ENCODE results near the gene EDEM3.

The EDEM3 gene

DNA sequence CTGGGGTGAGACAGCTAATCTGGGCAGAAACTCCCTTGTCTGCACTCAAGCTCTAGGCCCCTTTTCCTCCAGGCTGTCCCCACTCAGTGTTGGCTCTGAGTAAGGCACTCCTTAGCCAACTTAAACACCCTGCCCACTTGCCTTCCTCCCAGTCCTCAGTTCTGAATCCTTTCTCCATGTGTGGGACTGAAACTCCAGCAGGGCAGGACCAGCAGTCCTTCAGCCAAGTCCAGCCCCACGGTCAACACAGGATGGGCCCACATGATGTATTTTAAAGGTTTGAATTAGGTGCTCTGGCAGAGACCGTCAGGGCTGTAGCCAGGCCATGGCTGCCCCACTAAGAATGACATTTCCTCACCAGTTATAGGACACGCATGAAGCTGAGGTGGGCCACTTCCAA, 107.8 kb downstream of the EDEM3 start:
- no peaks in the 10 kb centered on the region for H3K9me3 ChIP-seq (ENCODE audit: control insufficient read depth, low read length)
- no peaks in the 10 kb centered on the region for H3K36me3 ChIP-seq (ENCODE audit: control insufficient read depth, insufficient read depth, low read length)
- H3K27ac ChIP-seq (ENCODE audit: insufficient read depth, low read length, poor library complexity, severe bottlenecking), result no peak overlapping the region
- DNase-seq, result no peak
- H3K27me3 ChIP-seq (replicated peaks; ENCODE audit: control insufficient read depth, insufficient read depth, low read length, poor library complexity, severe bottlenecking), result no peaks in the 10 kb centered on the region
- no peaks in the 10 kb centered on the region for H3K4me1 ChIP-seq (ENCODE audit: control insufficient read depth, insufficient read depth, low read length, poor library complexity, severe bottlenecking)
- H3K4me3 ChIP-seq (ENCODE audit: insufficient read depth, low read depth, low read length, poor library complexity, severe bottlenecking), result no peak overlapping the region

- no peaks in the 10 kb centered on the region for H3K36me3 ChIP-seq (ENCODE audit: control insufficient read depth, insufficient read depth, low read length)
- no peaks in the 10 kb centered on the region for H3K4me1 ChIP-seq (ENCODE audit: control insufficient read depth, insufficient read depth, low read length, poor library complexity, severe bottlenecking)
- H3K27ac ChIP-seq (ENCODE audit: insufficient read depth, low read length, poor library complexity, severe bottlenecking), result no peak overlapping the region
- no peaks in the 10 kb centered on the region for H3K9me3 ChIP-seq (ENCODE audit: control insufficient read depth, low read length)
- H3K4me3 ChIP-seq (ENCODE audit: insufficient read depth, low read depth, low read length, poor library complexity, severe bottlenecking), result no peak overlapping the region
- DNase-seq, result no peak
- H3K27me3 ChIP-seq (replicated peaks; ENCODE audit: control insufficient read depth, insufficient read depth, low read length, poor library complexity, severe bottlenecking), result no peaks in the 10 kb centered on the region
Measured at GRCh38 chr1:184646178-184646701, 108.4 kb downstream of the EDEM3 start.

DNA sequence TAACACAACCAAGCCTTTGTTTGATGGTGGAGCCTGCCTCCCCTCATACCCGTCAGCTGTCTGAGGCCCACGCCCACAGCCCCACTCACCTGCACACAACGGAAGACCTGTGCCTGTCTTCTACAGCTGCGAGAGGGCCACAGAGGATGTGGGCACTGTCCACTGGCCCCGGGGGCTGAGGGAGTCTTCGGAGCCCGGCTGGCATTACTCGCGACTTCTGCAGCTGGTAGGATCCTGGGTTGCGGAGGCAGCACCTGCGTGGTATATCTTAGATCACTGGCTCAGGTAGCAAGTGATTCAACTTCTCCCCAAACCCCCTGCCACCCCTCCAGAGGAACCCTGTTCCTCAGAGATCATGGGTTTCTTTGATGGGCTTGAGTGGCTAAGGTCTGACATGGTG, 109.9 kb downstream of the EDEM3 start:
- H3K4me3 ChIP-seq (ENCODE audit: insufficient read depth, low read depth, low read length, poor library complexity, severe bottlenecking), result no peak overlapping the region

GRCh38 chr1:184643661-184644060, 111.0 kb downstream of the EDEM3 start:
- H3K4me3 ChIP-seq (ENCODE audit: insufficient read depth, low read depth, low read length, poor library complexity, severe bottlenecking), result no peak overlapping the region
- H3K4me1 ChIP-seq (ENCODE audit: control insufficient read depth, insufficient read depth, low read length, poor library complexity, severe bottlenecking), result no peaks in the 10 kb centered on the region
- no peaks in the 10 kb centered on the region for H3K27me3 ChIP-seq (replicated peaks; ENCODE audit: control insufficient read depth, insufficient read depth, low read length, poor library complexity, severe bottlenecking)
- H3K36me3 ChIP-seq (ENCODE audit: control insufficient read depth, insufficient read depth, low read length), result no peaks in the 10 kb centered on the region
- H3K9me3 ChIP-seq (ENCODE audit: control insufficient read depth, low read length), result no peaks in the 10 kb centered on the region
- no peak for DNase-seq
- H3K27ac ChIP-seq (ENCODE audit: insufficient read depth, low read length, poor library complexity, severe bottlenecking), result no peak overlapping the region

More for the DNA sequence above, 109.9 kb downstream of the EDEM3 start:
- H3K9me3 ChIP-seq (ENCODE audit: control insufficient read depth, low read length), result no peaks in the 10 kb centered on the region
- no peaks in the 10 kb centered on the region for H3K27me3 ChIP-seq (replicated peaks; ENCODE audit: control insufficient read depth, insufficient read depth, low read length, poor library complexity, severe bottlenecking)
- no peak overlapping the region for H3K27ac ChIP-seq (ENCODE audit: insufficient read depth, low read length, poor library complexity, severe bottlenecking)
- DNase-seq, result no peak
- no peaks in the 10 kb centered on the region for H3K4me1 ChIP-seq (ENCODE audit: control insufficient read depth, insufficient read depth, low read length, poor library complexity, severe bottlenecking)
- H3K36me3 ChIP-seq (ENCODE audit: control insufficient read depth, insufficient read depth, low read length), result no peaks in the 10 kb centered on the region

DNA sequence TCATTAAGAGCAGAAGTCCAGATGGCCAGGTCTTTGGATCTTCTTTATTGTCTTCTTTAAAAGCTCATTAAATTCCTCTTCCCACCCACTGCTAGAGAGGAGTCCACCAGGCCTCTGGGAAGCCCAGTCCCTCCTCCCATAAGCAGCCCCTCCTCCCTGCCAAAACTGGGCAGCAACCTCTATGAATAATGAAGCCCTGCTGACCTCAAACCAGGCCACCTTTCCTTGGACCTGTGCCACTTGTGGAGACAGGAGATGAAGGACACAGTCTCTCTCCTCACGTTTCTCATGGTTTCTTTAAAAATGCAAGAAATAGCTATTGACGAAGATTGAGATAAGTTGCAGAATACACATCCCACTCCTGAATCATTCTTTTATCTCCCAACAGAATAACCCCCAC, 112.8 kb downstream of the EDEM3 start:
- no peaks in the 10 kb centered on the region for H3K27me3 ChIP-seq (replicated peaks; ENCODE audit: control insufficient read depth, insufficient read depth, low read length, poor library complexity, severe bottlenecking)
- H3K4me1 ChIP-seq (ENCODE audit: control insufficient read depth, insufficient read depth, low read length, poor library complexity, severe bottlenecking), result no peaks in the 10 kb centered on the region
- H3K36me3 ChIP-seq (ENCODE audit: control insufficient read depth, insufficient read depth, low read length), result no peaks in the 10 kb centered on the region
- DNase-seq, result no peak
- H3K27ac ChIP-seq (ENCODE audit: insufficient read depth, low read length, poor library complexity, severe bottlenecking), result no peak overlapping the region
- no peaks in the 10 kb centered on the region for H3K9me3 ChIP-seq (ENCODE audit: control insufficient read depth, low read length)
- no peak overlapping the region for H3K4me3 ChIP-seq (ENCODE audit: insufficient read depth, low read depth, low read length, poor library complexity, severe bottlenecking)

DNA sequence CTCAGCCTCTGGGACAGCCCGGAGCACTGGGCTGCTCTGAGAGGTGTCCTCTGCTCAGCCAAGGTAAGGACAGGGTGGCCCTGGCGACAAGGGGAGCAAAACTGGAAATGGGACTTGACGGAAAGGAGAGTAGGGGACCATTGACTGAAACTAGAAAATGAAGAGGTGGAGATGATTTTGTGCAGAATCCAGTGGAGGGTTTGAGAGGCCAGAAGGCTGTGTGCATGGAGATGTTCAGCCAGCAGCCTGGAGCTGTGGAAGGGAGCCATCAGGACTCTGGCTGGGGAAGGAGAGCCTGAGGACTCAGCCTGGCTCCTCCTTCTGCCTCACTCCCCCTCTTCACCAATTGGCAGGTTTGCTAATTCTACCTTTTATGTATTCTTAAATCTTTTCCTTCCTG, 114.2 kb downstream of the EDEM3 start:
- no peaks in the 10 kb centered on the region for H3K36me3 ChIP-seq (ENCODE audit: control insufficient read depth, insufficient read depth, low read length)
- no peaks in the 10 kb centered on the region for H3K27me3 ChIP-seq (replicated peaks; ENCODE audit: control insufficient read depth, insufficient read depth, low read length, poor library complexity, severe bottlenecking)
- H3K4me1 ChIP-seq (ENCODE audit: control insufficient read depth, insufficient read depth, low read length, poor library complexity, severe bottlenecking), result no peaks in the 10 kb centered on the region
- no peak for DNase-seq
- H3K4me3 ChIP-seq (ENCODE audit: insufficient read depth, low read depth, low read length, poor library complexity, severe bottlenecking), result no peak overlapping the region
- H3K27ac ChIP-seq (ENCODE audit: insufficient read depth, low read length, poor library complexity, severe bottlenecking), result no peak overlapping the region
- no peaks in the 10 kb centered on the region for H3K9me3 ChIP-seq (ENCODE audit: control insufficient read depth, low read length)

All from effector memory CD4-positive, alpha-beta T cell (primary cell).